Activated CD8-positive, alpha-beta T cell treated with anti-CD3 and anti-CD28 coated beads for 36 hours (primary cell): Measurements from ENCODE around the gene DHX34. TPM values are rescaled to one million over a fixed set of nuclear protein-coding genes. Genes with fewer than 3 reads are reported as not detected.

Source experiments
- ATAC-seq: fragments of 200-7000 bp; cut with Tn5 transposase; one replicate; pipeline ENCODE4 v1.10.0; 2021; ENCODE audit warnings: mild to moderate bottlenecking, moderate library complexity
- CTCF ChIA-PET: fragments of 350-600 bp; sonication (Branson Sonifier 250); formaldehyde crosslinking; loops from one replicate; lab custom pipeline; 2021; ENCODE audit warnings: antibody characterized with exemption; lab: Charles Lee
- POLR2A ChIA-PET: fragments of 350-600 bp; sonication (Branson Sonifier 250); formaldehyde crosslinking; loops from one replicate; lab custom pipeline; 2021; ENCODE audit warnings: antibody characterized with exemption; lab: Charles Lee
- DNase-seq: peaks from one replicate; pipeline ENCODE4 v3.0.0-alpha.2; 2020
- H3K27ac Mint-ChIP-seq: one replicate; pipeline ENCODE4 v1.8.0; 2021; ENCODE audit warnings: mild to moderate bottlenecking, mixed read lengths
- H3K27me3 Mint-ChIP-seq: one replicate; pipeline ENCODE4 v1.8.0; 2021; ENCODE audit warnings: mixed read lengths
- H3K36me3 Mint-ChIP-seq: one replicate; pipeline ENCODE4 v1.8.0; 2021; ENCODE audit warnings: low read depth, mixed read lengths
- H3K4me1 Mint-ChIP-seq: one replicate; pipeline ENCODE4 v1.8.0; 2021; ENCODE audit warnings: low read depth, mixed read lengths
- H3K4me3 Mint-ChIP-seq: one replicate; pipeline ENCODE4 v1.8.0; 2021; ENCODE audit warnings: mild to moderate bottlenecking, moderate library complexity, mixed read lengths
- H3K9me3 Mint-ChIP-seq: one replicate; pipeline ENCODE4 v1.8.0; 2021; ENCODE audit warnings: mixed read lengths
- intact Hi-C: fragments of 100-400 bp; cut with micrococcal nuclease; formaldehyde crosslinking; loops from one replicate; pipeline ENCODE4 v1.10.0; 2022
- total RNA-seq, 2 experiments: library from RNA; stranded (reverse); gene quantifications; one replicate each; pipeline ENCODE4 v1.2.3, GENCODE V29; 2021
- TF ChIP-seq, protein P1 (sequence below): fragments of 200-600 bp; IDR thresholded peaks from one replicate; pipeline ENCODE4 v1.8.0; 2022; ENCODE audit warnings: antibody characterized with exemption, mild to moderate bottlenecking

The DHX34 gene
- total RNA-seq, 2 experiments from 2014 or later: 14.2 to 14.9 TPM

DNA sequence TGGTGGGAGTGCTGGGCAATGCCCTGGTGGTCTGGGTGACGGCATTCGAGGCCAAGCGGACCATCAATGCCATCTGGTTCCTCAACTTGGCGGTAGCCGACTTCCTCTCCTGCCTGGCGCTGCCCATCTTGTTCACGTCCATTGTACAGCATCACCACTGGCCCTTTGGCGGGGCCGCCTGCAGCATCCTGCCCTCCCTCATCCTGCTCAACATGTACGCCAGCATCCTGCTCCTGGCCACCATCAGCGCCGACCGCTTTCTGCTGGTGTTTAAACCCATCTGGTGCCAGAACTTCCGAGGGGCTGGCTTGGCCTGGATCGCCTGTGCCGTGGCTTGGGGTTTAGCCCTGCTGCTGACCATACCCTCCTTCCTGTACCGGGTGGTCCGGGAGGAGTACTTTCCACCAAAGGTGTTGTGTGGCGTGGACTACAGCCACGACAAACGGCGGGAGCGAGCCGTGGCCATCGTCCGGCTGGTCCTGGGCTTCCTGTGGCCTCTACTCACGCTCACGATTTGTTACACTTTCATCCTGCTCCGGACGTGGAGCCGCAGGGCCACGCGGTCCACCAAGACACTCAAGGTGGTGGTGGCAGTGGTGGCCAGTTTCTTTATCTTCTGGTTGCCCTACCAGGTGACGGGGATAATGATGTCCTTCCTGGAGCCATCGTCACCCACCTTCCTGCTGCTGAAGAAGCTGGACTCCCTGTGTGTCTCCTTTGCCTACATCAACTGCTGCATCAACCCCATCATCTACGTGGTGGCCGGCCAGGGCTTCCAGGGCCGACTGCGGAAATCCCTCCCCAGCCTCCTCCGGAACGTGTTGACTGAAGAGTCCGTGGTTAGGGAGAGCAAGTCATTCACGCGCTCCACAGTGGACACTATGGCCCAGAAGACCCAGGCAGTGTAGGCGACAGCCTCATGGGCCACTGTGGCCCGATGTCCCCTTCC lies 28.9 kb upstream of the DHX34 start:
- DNase-seq (no peak), ATAC-seq (no peak)
- no peak overlapping the region for H3K4me3 Mint-ChIP-seq
- intact Hi-C loops: no loop called here
- H3K9me3 Mint-ChIP-seq: no peaks in the 10 kb centered on the region
- ChIA-PET POLR2A (no interaction called here), CTCF (interaction anchor here (0.9 to 1.4 kb wide), 2 partner anchors 16 to 378 kb away, joined by 3 to 4 read pairs; no protein-coding TSS in a partner anchor)
- peaks cover 16% of the 10 kb centered on the region for H3K27me3 Mint-ChIP-seq
- TF ChIP-seq, protein P1, sequence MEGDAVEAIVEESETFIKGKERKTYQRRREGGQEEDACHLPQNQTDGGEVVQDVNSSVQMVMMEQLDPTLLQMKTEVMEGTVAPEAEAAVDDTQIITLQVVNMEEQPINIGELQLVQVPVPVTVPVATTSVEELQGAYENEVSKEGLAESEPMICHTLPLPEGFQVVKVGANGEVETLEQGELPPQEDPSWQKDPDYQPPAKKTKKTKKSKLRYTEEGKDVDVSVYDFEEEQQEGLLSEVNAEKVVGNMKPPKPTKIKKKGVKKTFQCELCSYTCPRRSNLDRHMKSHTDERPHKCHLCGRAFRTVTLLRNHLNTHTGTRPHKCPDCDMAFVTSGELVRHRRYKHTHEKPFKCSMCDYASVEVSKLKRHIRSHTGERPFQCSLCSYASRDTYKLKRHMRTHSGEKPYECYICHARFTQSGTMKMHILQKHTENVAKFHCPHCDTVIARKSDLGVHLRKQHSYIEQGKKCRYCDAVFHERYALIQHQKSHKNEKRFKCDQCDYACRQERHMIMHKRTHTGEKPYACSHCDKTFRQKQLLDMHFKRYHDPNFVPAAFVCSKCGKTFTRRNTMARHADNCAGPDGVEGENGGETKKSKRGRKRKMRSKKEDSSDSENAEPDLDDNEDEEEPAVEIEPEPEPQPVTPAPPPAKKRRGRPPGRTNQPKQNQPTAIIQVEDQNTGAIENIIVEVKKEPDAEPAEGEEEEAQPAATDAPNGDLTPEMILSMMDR: no peak
- H3K27ac Mint-ChIP-seq: no peak overlapping the region
- H3K4me1 Mint-ChIP-seq: peaks cover 3% of the 10 kb centered on the region
- no peaks in the 10 kb centered on the region for H3K36me3 Mint-ChIP-seq

DNA sequence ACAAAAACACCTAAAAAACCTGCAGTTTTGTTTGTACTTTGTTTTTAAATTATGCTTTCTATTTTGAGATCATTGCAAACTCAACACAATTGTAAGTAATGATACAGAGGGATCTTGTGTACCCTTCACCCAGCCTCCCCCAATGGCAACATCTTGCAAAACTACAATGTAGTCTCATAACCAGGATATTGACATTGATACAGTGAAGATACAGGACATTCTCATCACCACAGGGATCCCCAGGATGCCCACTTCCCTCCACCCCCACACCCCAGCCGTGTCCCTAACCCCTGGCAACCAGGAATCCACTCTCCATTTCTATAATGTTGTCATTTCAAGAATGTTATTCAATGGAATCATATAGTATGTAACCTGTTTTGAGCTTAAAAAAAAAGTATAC lies 27.5 kb upstream of the DHX34 start:
- intact Hi-C loops: no loop called here
- Mint-ChIP-seq H3K27me3 (peaks cover 16% of the 10 kb centered on the region), H3K4me1 (no peaks in the 10 kb centered on the region), H3K9me3 (no peaks in the 10 kb centered on the region), H3K27ac (no peak overlapping the region), H3K4me3 (no peak overlapping the region), H3K36me3 (no peaks in the 10 kb centered on the region)
- TF ChIP-seq, protein P1: no peak
- no peak for ATAC-seq
- CTCF ChIA-PET: interaction anchor here (1.4 kb wide), 1 partner anchor 377 kb away, joined by 3 read pairs; no protein-coding TSS in a partner anchor
- no peak for DNase-seq
- POLR2A ChIA-PET: no interaction called here

DNA sequence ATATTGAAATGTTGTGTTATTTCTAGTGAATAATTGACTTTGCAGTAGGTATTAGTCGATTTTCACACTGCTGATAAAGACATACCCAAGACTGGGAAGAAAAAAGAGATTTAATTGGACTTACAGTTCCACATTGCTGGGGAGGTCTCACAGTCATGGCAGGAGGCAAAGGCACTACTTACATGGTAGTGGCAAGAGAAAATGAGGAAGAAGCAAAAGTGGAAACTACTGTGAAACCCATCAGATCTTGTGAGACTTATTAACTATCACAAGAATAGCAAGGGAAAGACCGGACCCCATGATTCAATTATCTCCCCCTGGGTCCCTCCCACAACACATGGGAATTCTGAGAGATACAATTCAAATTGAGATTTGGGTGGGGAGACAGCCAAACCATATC lies 27.1 kb upstream of the DHX34 start:
- TF ChIP-seq, protein P1: no peak
- DNase-seq: no peak
- Mint-ChIP-seq H3K4me3 (no peak overlapping the region), H3K27me3 (peaks cover 16% of the 10 kb centered on the region), H3K9me3 (no peaks in the 10 kb centered on the region), H3K36me3 (no peaks in the 10 kb centered on the region), H3K27ac (no peak overlapping the region), H3K4me1 (no peaks in the 10 kb centered on the region)
- no peak for ATAC-seq
- ChIA-PET CTCF (interaction anchor here (1.4 kb wide), 1 partner anchor 376 kb away, joined by 3 read pairs; no protein-coding TSS in a partner anchor), POLR2A (no interaction called here)
- intact Hi-C loops: no loop called here

DNA sequence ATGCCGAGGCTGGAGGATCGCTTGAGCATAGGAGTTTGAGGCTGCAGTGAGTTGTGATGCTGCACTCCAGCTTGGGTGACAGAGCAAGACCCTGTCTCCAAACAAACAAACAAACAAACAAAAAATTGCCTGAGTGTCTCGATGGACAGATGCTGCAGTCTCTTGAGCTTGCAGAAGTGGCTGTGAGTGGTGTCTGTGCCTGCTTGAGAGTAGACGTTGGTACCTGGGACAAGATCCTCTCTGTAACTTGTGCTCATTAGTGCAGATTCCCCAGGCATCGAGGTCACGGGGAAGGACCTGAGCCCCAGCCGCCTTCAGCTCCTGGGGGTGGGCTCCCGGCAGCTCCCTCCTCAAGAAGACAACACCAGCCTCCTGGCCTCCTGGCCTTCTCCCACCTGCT lies 25.7 kb upstream of the DHX34 start:
- H3K36me3 Mint-ChIP-seq: no peaks in the 10 kb centered on the region
- intact Hi-C loops: no loop called here
- H3K27ac Mint-ChIP-seq: no peak overlapping the region
- no peak overlapping the region for H3K4me3 Mint-ChIP-seq
- ATAC-seq (no peak), DNase-seq (no peak)
- POLR2A ChIA-PET: interaction anchor here (1.0 kb wide), 1 partner anchor 26 kb away, joined by 3 read pairs; no protein-coding TSS in a partner anchor
- TF ChIP-seq, protein P1: no peak
- CTCF ChIA-PET: interaction anchor here (1.0 to 1.6 kb wide), 2 partner anchors 18 to 68 kb away, joined by 3 to 5 read pairs; no protein-coding TSS in a partner anchor
- no peaks in the 10 kb centered on the region for H3K4me1 Mint-ChIP-seq
- H3K27me3 Mint-ChIP-seq: peaks cover 14% of the 10 kb centered on the region
- H3K9me3 Mint-ChIP-seq: no peaks in the 10 kb centered on the region

DNA sequence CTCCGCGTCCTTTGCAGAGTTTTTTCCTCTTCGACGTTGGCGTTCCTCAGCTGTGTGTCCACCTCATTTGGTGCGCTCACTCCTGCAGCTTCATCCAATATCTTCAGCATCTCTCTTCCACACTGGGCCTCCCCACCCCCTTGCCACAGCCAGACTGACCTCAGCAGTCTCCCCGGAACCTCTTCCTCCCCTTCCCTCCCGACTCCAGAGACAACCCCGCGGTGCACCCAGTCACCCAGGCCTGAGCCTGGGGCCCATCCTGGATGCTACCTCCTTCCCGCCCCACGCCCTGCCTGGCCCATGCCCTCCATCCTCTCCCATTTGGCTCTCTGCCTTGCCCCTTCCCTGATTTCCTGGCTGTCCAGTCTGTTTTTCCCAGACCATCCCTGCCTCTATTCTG lies 25.2 kb upstream of the DHX34 start:
- Mint-ChIP-seq H3K36me3 (no peaks in the 10 kb centered on the region), H3K27me3 (peaks cover 14% of the 10 kb centered on the region), H3K4me3 (no peak overlapping the region), H3K4me1 (no peaks in the 10 kb centered on the region), H3K9me3 (no peaks in the 10 kb centered on the region), H3K27ac (no peak overlapping the region)
- ATAC-seq (no peak), DNase-seq (no peak)
- intact Hi-C loops: no loop called here
- ChIA-PET POLR2A (interaction anchor here (1.0 to 1.3 kb wide), 2 partner anchors 15 to 27 kb away, joined by 3 read pairs; partner anchors contain the start of gene C5AR1), CTCF (interaction anchor here (1.6 kb wide), 1 partner anchor 68 kb away, joined by 5 read pairs; no protein-coding TSS in a partner anchor)
- TF ChIP-seq, protein P1: no peak
